ENCODE results near the gene TNFRSF25. TPM values are rescaled to one million over a fixed set of nuclear protein-coding genes. Genes with fewer than 3 reads are reported as not detected.
"Not testable (repeated sequence)": the region's sequence is repeated elsewhere in the genome, so short reads cannot be mapped to it uniquely, and the experiment has no call there.

The TNFRSF25 gene
- polyA plus RNA-seq, 1 of the 3 experiments (the other 2 are of a cell fraction): 20.8 TPM

GRCh38 chr1:6438047-6438525, 27.9 kb downstream of the TNFRSF25 start:
- POLR2A ChIA-PET: no interaction called here
- no peaks in the 10 kb centered on the region for H3K79me2 ChIP-seq (ENCODE audit: insufficient read depth)
- no peak overlapping the region for H2AFZ ChIP-seq (ENCODE audit: low read depth)
- H3K36me3 ChIP-seq (replicated peaks in 1 of 2; ENCODE audit: control insufficient read depth in 1 of 2, insufficient read depth in 2 of 2, low read length in 1 of 2): no peaks in the 10 kb centered on the region
- H4K20me1 ChIP-seq (ENCODE audit: insufficient read depth): no peaks in the 10 kb centered on the region
- H3K27ac ChIP-seq (ENCODE audit: low read depth in 2 of 2, low read length in 1 of 2): no peak overlapping the region
- H3K27me3 ChIP-seq (ENCODE audit: insufficient read depth): no peaks in the 10 kb centered on the region
- H3F3A ChIP-seq (replicated peaks; ENCODE audit: insufficient read depth): peaks cover 8% of the 10 kb centered on the region
- CTCF ChIA-PET: interaction anchor here (0.5 to 13.6 kb wide), 56 partner anchors 8 to 405 kb away, joined by 3 to 290 read pairs (median 4); partner anchors contain the start of genes ACOT7, ESPN, HES2 and HES3
- H3K9ac ChIP-seq: no peak overlapping the region
- no peaks in the 10 kb centered on the region for H3K9me2 ChIP-seq
- DNase-seq: peak; percentile 88
- no peak for TF ChIP-seq TCF12 (IDR thresholded peaks at IDR 0.05)
- TF ChIP-seq RAD21 (IDR thresholded peaks at IDR 0.05; ENCODE audit: low read length): peak; percentile 70
- TF ChIP-seq CTCF (IDR thresholded peaks at IDR 0.05): peak; percentile 83
- TF ChIP-seq SMC3 (IDR thresholded peaks at IDR 0.05; ENCODE audit: low read depth, low read length): peak; percentile 59
- 0% methylated on average over 3 of the region's 5 CpGs for WGBS (ENCODE audit: low lambda C conversion rate)
- H3K4me1 ChIP-seq (ENCODE audit: control insufficient read depth in 1 of 2, insufficient read depth in 2 of 2, low read depth in 1 of 2, low read length in 1 of 2): no peaks in the 10 kb centered on the region; a peak in 1 of 4 replicates
- no peak overlapping the region for H3K4me2 ChIP-seq
- H3K4me3 ChIP-seq (ENCODE audit: low read depth in 2 of 2, low read length in 1 of 2): no peak overlapping the region; a peak in 1 of 4 replicates
- H3K9me3 ChIP-seq: no peaks in the 10 kb centered on the region

- CTCF ChIA-PET: interaction anchor here (0.5 to 13.6 kb wide), 64 partner anchors 7 to 404 kb away, joined by 3 to 290 read pairs (median 4); partner anchors contain the start of genes ACOT7, ESPN, HES2 and HES3
- H3K36me3 ChIP-seq (replicated peaks in 1 of 2; ENCODE audit: control insufficient read depth in 1 of 2, insufficient read depth in 2 of 2, low read length in 1 of 2); H3K4me3 ChIP-seq (ENCODE audit: low read depth in 2 of 2, low read length in 1 of 2); H3K27ac ChIP-seq (ENCODE audit: low read depth in 2 of 2, low read length in 1 of 2); H3K9me2 ChIP-seq; POLR2A ChIA-PET; H3K79me2 ChIP-seq (ENCODE audit: insufficient read depth); H2AFZ ChIP-seq (ENCODE audit: low read depth); H3K9me3 ChIP-seq; H3K4me1 ChIP-seq (ENCODE audit: control insufficient read depth in 1 of 2, insufficient read depth in 2 of 2, low read depth in 1 of 2, low read length in 1 of 2); H3K4me2 ChIP-seq; H3K9ac ChIP-seq; H4K20me1 ChIP-seq (ENCODE audit: insufficient read depth); H3K27me3 ChIP-seq (ENCODE audit: insufficient read depth); H3F3A ChIP-seq (replicated peaks; ENCODE audit: insufficient read depth): not testable (repeated sequence)
- DNase-seq: peak; percentile 74
- TF ChIP-seq NFIC (IDR thresholded peaks at IDR 0.05; ENCODE audit: borderline replicate concordance) (0 out of 2 replicates have a peak, but pooled peaks have one; percentile 8), SMC3 (IDR thresholded peaks at IDR 0.05; ENCODE audit: low read depth, low read length) (peak; percentile 36), CTCF (IDR thresholded peaks at IDR 0.05) (peak; percentile 48), RAD21 (IDR thresholded peaks at IDR 0.05; ENCODE audit: low read length) (peak; percentile 41)
- WGBS (ENCODE audit: low lambda C conversion rate): 44% methylated on average over 16 of the region's 22 CpGs
Measured at GRCh38 chr1:6437012-6437700, 28.8 kb downstream of the TNFRSF25 start.

GRCh38 chr1:6436277-6436676, 29.7 kb downstream of the TNFRSF25 start:
- DNase-seq; H3F3A ChIP-seq (replicated peaks; ENCODE audit: insufficient read depth); H3K9me3 ChIP-seq; H3K9ac ChIP-seq; H3K4me1 ChIP-seq (ENCODE audit: control insufficient read depth in 1 of 2, insufficient read depth in 2 of 2, low read depth in 1 of 2, low read length in 1 of 2); H3K36me3 ChIP-seq (replicated peaks in 1 of 2; ENCODE audit: control insufficient read depth in 1 of 2, insufficient read depth in 2 of 2, low read length in 1 of 2); H3K79me2 ChIP-seq (ENCODE audit: insufficient read depth); H2AFZ ChIP-seq (ENCODE audit: low read depth); POLR2A ChIA-PET; H3K4me3 ChIP-seq (ENCODE audit: low read depth in 2 of 2, low read length in 1 of 2); H3K27me3 ChIP-seq (ENCODE audit: insufficient read depth); H4K20me1 ChIP-seq (ENCODE audit: insufficient read depth); H3K27ac ChIP-seq (ENCODE audit: low read depth in 2 of 2, low read length in 1 of 2); H3K9me2 ChIP-seq; H3K4me2 ChIP-seq: not testable (repeated sequence)
- CTCF ChIA-PET: interaction anchor here (0.7 to 13.6 kb wide), 12 partner anchors 17 to 197 kb away, joined by 3 to 290 read pairs (median 8); partner anchors contain the start of genes ESPN, HES2, HES3 and NOL9
- WGBS (ENCODE audit: low lambda C conversion rate): 81% methylated on average over 3 of the region's 3 CpGs
